Measurements from ENCODE around the gene KDM8.

DNA sequence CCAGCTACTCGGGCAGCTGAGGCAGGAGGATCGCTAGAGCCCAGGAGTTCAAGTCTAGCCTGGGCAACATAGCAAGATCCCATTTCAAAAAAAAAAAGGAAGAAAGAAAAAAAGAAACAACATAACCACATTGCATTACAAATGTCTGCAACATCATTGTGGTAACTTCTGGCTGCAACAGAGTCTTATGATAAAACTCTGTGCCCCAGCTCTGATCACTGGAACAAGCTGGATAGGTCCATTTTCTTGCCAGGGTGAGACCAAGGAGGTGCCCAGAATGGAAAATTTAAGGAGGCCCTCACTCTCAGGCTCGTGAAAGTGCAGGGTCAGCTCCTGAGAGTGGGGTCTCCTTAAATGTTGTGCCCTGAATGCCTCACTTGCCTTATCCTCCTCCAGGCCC is 37.8 kb upstream of the KDM8 start:
- TF ChIP-seq, protein P1, sequence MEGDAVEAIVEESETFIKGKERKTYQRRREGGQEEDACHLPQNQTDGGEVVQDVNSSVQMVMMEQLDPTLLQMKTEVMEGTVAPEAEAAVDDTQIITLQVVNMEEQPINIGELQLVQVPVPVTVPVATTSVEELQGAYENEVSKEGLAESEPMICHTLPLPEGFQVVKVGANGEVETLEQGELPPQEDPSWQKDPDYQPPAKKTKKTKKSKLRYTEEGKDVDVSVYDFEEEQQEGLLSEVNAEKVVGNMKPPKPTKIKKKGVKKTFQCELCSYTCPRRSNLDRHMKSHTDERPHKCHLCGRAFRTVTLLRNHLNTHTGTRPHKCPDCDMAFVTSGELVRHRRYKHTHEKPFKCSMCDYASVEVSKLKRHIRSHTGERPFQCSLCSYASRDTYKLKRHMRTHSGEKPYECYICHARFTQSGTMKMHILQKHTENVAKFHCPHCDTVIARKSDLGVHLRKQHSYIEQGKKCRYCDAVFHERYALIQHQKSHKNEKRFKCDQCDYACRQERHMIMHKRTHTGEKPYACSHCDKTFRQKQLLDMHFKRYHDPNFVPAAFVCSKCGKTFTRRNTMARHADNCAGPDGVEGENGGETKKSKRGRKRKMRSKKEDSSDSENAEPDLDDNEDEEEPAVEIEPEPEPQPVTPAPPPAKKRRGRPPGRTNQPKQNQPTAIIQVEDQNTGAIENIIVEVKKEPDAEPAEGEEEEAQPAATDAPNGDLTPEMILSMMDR (IDR thresholded peaks at IDR 0.05), result no peak
- no peak for TF ChIP-seq ZFX (IDR thresholded peaks at IDR 0.05; ENCODE audit: borderline replicate concordance)

All from 22Rv1 (cell line).